Fibroblast of lung (primary cell): Measurements from ENCODE around the gene SIK2.

ENCODE experiments used
- EZH2 ChIP-seq: IDR thresholded peaks from 2 replicates; pipeline ENCODE4 v1.5.1; 2012; ENCODE audit warnings: low read length, control low read depth, mild to moderate bottlenecking; ENCODE audit errors: missing control alignments
- TF ChIP-seq, protein P1 (sequence below), 2 donors: IDR thresholded peaks in 1 of 2; conservative IDR thresholded peaks in 1 of 2; 1 replicate in 1 of 2; 2 replicates in 1 of 2; pipeline ENCODE4 v1.5.1; 2011 to 2012; ENCODE audit warnings: low read length in 2 of 2, control low read depth in 1 of 2, inconsistent platforms in 1 of 2, low read depth in 1 of 2, mild to moderate bottlenecking in 1 of 2

DNA sequence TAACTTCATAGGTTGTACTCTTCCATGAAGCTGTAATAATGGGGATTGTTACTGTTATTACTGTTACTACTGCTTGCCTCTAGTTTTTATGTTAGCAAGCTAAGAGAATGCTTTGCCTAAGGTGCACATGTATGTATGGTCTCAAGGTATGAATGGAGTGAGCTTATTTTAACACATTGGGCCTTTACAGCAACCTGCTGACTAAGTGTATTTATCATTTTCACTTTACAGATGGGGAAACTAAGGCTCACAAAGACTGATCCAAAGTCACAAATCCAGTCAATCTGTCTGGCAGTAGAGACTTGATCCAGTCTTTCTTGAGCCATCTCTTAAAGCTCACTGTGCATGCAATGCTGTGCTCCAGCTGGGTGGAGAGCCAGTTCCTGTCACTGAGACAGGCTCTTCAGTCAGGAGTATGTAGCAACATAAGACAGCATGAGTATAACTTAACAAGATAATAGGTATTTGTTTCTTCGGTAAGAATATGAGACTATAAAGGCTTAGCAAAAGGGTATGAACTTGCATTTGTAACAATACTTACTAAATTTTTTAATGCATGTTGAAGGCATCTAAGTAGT lies 97.4 kb downstream of the SIK2 start:
- TF ChIP-seq, protein P1, sequence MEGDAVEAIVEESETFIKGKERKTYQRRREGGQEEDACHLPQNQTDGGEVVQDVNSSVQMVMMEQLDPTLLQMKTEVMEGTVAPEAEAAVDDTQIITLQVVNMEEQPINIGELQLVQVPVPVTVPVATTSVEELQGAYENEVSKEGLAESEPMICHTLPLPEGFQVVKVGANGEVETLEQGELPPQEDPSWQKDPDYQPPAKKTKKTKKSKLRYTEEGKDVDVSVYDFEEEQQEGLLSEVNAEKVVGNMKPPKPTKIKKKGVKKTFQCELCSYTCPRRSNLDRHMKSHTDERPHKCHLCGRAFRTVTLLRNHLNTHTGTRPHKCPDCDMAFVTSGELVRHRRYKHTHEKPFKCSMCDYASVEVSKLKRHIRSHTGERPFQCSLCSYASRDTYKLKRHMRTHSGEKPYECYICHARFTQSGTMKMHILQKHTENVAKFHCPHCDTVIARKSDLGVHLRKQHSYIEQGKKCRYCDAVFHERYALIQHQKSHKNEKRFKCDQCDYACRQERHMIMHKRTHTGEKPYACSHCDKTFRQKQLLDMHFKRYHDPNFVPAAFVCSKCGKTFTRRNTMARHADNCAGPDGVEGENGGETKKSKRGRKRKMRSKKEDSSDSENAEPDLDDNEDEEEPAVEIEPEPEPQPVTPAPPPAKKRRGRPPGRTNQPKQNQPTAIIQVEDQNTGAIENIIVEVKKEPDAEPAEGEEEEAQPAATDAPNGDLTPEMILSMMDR (conservative IDR thresholded peaks at IDR 0.05 in 1 of 2, IDR thresholded peaks at IDR 0.05 in 1 of 2; ENCODE audit: low read depth in 1 of 2, low read length in 2 of 2) = no peak
- no peak for TF ChIP-seq EZH2
